Right lobe of liver (tissue), 4 donors: ENCODE data around the gene GRIA3.
"Not testable (repeated sequence)": the region's sequence is repeated elsewhere in the genome, so short reads cannot be mapped to it uniquely, and the experiment has no call there.

Experiments
- POLR2A ChIP-seq: fragments of 450-650 bp; IDR thresholded peaks from one replicate; pipeline ENCODE4 v1.6.1; 2017; ENCODE audit warnings: antibody characterized with exemption, mild to moderate bottlenecking
- TF ChIP-seq, protein P1 (sequence below), 4 donors: fragments of 200-600 bp in 3 of 4; fragments of 450-650 bp in 1 of 4; IDR thresholded peaks; one replicate each; pipeline versions ENCODE4 v1.5.1 to v1.8.0; 2016 to 2022; ENCODE audit warnings: antibody characterized with exemption in 4 of 4, mild to moderate bottlenecking in 2 of 4
- donor health status: DM: no; HTN: no; CAD: no.
- donor health status: DM: no; HTN: no; CAD: no.
- donor health status: DM: no; HTN: yes; CAD: no.

GRCh38 chrX:123283407-123283806, 99.3 kb downstream of the GRIA3 start:
- TF ChIP-seq POLR2A, result not testable (repeated sequence)
- TF ChIP-seq, protein P1, sequence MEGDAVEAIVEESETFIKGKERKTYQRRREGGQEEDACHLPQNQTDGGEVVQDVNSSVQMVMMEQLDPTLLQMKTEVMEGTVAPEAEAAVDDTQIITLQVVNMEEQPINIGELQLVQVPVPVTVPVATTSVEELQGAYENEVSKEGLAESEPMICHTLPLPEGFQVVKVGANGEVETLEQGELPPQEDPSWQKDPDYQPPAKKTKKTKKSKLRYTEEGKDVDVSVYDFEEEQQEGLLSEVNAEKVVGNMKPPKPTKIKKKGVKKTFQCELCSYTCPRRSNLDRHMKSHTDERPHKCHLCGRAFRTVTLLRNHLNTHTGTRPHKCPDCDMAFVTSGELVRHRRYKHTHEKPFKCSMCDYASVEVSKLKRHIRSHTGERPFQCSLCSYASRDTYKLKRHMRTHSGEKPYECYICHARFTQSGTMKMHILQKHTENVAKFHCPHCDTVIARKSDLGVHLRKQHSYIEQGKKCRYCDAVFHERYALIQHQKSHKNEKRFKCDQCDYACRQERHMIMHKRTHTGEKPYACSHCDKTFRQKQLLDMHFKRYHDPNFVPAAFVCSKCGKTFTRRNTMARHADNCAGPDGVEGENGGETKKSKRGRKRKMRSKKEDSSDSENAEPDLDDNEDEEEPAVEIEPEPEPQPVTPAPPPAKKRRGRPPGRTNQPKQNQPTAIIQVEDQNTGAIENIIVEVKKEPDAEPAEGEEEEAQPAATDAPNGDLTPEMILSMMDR (IDR thresholded peaks at IDR 0.05), result not testable (repeated sequence)
